D721Med (cell line): ENCODE results near the gene POU4F3.

Source experiments
- DNase-seq: peaks from one replicate; pipeline ENCODE4 v3.0.0; 2011; ENCODE audit warnings: low spot score; ENCODE audit not compliant: insufficient read length
- FAIRE-seq: peaks from 2 replicates; lab custom pipeline; 2011; peaks lifted over from hg19 to GRCh38; lab: Jason Lieb, UNC
- CTCF ChIP-seq: IDR thresholded peaks from 2 replicates; pipeline ENCODE4 v1.5.1; 2012; ENCODE audit warnings: mild to moderate bottlenecking, control low read depth; ENCODE audit not compliant: insufficient read depth; ENCODE audit errors: missing control alignments

Gene POU4F3

DNA sequence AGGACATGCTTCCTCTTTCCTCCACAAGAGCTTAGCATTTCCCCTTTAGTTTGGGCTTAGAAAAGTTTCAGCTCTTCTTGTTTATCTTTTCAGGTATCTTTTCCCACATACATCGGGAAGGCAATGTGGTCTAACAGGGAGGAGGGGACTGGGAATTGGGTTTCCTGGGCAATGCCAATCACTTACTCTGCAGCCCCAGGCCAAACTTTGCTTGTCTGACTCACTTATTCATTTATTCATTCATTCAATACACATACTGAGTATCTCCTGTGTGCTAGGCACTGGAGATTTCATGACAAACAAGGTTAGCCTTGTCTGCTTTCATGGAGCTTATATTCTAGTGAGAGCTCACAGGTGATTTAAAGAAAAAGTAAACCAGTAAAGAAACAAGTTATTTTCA lies 10.7 kb upstream of the POU4F3 start:
- FAIRE-seq (no peak), DNase-seq (no peak)
- TF ChIP-seq CTCF = no peak

DNA sequence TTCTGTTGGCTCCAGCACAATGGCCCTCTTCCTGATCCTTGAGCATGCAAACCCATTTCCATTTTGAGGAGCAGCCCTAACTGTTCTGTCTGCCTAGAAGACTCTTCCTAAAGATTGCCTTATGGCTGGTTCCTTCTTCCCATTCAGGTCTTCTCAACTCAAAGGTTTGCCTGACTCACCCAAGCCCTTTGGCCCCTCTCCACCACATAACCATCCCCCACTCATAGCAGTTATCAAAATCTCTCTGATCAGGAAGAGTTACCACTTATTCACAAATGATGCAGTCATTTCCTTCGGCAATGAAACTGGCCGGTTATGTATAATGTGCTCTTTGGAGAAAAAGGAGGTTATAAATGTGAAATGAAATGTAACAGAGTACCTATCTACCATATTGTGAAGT lies 8.9 kb upstream of the POU4F3 start:
- no peak for TF ChIP-seq CTCF
- FAIRE-seq (no peak), DNase-seq (no peak)

DNA sequence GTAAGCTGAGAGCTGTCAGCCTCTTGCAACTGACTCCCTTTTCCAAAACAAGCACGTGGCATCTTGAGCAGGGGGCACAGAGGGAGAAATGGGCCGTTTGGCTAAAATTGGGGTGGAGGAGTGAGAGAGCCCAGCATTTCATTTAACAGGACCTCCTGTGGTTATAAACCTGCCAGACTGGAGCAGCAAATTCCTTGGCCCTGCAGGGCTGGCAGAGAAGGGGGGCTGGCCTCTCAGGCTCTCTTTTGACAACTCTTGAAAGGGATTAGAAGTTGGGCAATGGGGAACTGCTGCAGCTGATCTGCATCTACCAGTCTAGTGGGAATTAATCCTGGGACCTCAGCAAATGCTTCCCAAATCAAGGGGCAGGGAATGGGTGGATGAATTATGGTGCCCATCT lies 7.2 kb upstream of the POU4F3 start:
- DNase-seq (no peak), FAIRE-seq (no peak)
- TF ChIP-seq CTCF = no peak

DNA sequence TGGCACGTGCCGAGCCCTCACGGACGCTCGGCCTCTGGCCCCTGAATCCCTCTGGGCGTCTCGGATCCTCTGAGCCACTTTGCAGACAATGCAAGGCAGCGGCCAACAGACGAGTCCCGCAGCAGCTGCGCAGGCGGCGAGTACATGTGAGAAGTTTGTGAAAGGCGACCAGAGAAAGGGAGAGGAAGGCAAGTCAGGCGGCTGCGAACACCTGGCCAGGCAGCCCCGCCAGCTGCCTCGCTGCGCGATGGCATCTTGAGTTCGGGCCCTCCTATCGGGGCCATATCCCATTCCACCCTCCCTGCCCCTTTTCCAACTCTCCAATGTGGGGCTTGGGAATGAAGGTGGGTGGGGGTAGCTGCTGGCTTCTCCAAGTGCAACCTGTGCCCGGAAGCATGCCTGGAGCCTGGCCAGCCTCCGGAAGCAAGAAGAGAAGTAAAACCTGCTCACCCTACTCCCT lies 4.5 kb upstream of the POU4F3 start:
- no peak for DNase-seq
- TF ChIP-seq CTCF = no peak
- no peak for FAIRE-seq

DNA sequence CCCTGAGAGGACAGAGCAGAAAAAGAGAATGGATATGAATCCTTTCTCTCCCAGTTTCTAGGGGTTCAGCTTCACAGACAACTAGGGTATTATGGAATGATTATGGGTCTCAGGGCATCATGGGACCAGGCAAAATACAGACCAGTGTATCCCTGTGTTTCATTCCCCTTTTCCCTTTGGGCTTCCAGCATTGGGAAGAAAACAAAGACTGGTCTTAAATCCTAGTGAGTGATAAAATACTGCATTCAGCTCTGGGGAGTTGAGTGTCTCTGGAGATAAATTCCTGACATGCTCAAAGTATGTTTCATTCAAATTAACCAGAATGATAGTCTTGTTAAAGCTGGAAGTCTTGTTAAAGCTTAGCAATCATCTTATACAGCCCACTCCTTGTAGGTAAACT lies 2.4 kb upstream of the POU4F3 start:
- DNase-seq (no peak), FAIRE-seq (no peak)
- no peak for TF ChIP-seq CTCF

DNA sequence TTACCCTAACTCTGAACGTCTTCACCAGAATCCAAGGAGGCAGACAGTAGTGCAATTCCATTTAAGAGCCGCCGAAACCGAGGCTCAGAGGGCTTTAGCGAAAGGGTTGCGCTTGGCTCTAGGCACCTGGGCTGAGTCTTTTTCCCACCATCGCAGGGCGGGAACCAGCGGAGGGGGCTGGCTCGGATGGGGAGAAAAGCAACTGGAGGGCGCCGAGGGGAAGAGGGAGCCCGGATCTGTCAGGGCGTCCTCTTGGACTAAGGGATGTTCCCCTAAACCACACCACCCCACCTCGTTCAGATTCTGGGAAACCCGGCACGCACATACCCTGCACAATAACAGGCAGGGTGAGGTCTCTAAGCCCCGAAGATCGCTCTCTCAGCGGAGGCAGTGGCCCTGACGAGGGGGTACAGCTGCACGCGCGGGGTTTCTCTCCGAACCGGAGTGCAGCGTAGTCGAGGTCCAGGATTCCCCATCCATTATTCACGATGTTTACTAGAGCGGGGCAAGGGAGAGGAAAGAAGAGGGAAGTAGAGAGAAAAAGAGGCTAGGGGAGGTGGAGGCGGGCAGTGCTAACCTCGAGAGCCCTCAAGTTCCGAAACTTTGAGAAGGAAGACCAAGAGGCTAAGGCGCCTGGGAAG lies 1.3 kb upstream of the POU4F3 start:
- no peak for DNase-seq
- TF ChIP-seq CTCF = no peak
- no peak for FAIRE-seq

- TF ChIP-seq CTCF = no peak
- no peak for DNase-seq
- no peak for FAIRE-seq
Measured at GRCh38 chr5:146337928-146338327, 711 bp upstream of the POU4F3 start.
